GM21423 (cell line): ENCODE data around the gene SLC25A13.

Experiments used
- ATAC-seq: cut with Tn5 transposase; IDR thresholded peaks from one replicate; pipeline ENCODE4 v1.9.1; 2021; ENCODE audit warnings: mild to moderate bottlenecking, moderate library complexity; ENCODE audit not compliant: unreplicated experiment

The SLC25A13 gene

DNA sequence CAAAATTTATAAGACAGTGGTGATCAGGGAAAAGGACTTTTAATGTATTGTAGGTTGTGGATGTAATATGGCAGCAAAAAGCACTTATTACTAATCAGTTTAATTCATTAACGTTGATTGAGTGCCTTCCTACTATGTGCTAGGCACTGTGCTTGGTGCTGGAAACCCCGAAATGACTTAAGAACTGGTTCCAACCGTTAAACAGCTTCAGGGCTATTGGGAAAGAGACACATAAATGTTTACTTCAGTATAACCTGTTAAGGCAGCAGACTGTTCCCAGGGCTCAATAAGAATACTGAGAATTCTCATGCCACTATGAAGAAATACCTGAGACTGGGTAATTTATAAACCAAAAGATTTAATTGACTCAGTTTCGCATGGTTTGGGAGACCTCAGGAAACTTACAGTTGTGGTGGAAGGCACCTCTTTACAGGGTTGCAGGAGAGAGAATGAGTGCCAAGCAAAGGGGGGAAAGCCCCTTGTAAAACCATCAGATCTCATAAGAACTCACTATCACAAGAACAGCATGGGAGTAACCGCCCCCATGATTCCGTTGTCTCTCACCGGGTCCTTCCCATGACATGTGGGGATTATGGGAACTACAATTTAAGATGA, 1.1 kb upstream of the SLC25A13 start:
- no peak for ATAC-seq

DNA sequence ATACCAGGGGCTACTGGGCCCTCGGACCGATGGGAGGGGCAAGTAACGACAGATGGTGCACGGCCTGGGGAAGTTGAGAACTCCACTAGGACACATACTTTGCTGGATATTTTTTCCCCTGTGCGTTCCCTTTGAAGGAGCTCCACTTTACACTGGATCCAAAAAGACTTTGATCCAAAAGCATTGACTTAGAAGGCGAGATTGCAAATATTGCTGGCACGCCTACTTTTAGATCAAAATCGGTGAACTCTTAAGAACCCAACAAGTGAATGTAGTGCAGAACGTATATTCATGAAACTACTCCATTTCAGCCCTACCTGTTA, 436 bp upstream of the SLC25A13 start:
- no peak for ATAC-seq

DNA sequence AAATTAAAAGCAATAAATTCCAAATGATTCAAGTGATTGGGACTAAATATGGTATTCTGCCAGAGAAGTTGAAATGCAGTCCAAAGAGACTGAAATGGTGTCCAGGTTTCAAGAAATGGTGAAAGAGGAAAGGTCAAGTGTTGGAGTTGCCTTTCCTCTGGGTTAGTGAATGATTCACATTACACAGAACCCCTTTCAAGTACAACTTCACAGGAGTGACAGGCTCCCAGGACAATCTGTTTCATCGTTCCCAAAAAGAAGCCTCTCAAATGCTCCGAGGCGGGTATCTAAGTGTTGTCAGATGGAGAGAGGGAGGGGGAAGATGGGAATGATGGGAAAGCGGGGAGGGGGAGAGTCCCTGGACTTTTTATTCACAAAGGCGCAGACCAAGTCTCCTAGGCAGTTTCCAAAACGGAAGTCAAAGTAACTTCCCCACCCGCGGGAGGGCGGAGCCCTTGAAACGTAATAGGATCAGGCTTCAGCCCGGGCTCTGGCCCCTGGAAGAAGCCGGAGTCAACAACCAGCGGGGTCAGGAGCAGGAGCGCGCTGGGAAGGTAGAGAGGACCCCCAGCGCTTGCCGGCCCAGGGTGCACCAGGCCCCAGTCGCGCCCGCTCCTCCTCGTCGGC, 754 bp downstream of the SLC25A13 start:
- peak; percentile 43 for ATAC-seq

DNA sequence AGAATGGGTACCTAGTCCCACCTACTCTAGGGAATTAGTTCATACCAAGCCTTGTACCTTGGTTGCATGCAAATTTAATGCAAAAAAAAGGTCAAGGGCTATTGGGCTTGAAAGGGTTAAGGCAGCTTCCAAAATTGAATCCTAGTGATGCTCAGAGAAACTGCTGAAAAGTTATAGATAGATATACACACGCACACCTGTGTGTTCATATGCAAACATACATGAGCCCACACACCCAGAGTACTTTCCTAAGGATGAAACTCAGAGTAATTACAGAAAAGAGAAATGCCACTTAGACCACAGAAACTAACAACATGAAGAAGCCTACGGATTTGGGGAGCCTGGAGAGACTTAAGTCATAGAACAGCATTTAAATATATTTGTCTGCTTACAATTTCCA, 1.5 kb downstream of the SLC25A13 start:
- peak; percentile 35 for ATAC-seq

DNA sequence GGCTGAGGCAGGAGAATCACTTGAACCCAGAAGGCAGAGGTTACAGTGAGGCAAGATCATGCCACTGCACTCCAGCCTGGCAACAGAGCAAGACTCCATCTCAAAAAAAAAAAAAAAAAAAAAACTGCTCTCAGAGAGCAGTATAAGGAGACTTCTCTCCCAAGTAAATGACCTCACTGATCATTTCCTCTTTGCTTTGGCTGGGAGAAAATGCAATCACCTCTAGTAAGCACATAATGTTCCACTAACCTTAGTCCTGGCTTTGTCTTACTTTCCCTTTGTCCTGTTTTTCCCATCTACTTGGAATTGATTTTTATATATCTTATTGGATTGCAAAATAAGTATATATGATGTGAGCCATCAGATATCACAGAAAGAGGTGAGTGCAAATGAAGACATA, 2.5 kb downstream of the SLC25A13 start:
- no peak for ATAC-seq

DNA sequence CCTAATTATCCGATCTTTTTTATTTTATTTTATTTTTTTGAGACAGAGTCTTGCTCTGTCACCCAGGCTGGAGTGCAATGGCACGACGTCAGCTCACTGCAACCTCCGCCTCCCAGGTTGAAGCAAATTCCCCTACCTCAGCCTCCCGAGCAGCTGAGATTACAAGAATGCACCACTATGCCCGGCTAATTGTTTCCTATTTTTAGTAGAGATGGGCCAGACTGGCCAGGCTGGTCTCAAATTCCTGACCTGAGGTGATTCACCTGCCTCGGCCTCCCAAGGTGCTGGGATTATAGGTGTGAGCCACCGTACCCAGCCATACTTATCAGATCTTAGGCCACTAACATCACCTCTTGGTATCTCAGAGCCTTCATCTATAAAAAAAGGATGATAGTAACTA, 4.9 kb downstream of the SLC25A13 start:
- ATAC-seq, result no peak

DNA sequence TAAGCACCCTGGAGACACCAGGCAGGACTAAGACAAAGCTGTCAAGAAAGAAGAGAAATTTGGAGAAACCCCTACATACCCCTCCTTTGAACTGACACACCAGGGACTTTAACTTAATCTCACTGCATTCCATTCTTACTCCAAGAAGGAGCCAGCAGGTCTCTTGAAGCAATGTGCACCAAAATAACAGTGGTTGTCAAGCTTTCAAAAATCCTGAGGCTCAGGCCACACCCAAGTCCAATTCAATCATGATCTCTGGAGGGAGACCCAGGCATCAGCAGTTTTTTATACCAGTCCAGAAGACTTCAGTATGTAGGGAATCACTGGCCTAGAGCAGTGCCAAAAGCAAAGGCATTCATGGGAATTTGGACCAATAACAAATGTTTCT, 6.8 kb downstream of the SLC25A13 start:
- ATAC-seq, result no peak

DNA sequence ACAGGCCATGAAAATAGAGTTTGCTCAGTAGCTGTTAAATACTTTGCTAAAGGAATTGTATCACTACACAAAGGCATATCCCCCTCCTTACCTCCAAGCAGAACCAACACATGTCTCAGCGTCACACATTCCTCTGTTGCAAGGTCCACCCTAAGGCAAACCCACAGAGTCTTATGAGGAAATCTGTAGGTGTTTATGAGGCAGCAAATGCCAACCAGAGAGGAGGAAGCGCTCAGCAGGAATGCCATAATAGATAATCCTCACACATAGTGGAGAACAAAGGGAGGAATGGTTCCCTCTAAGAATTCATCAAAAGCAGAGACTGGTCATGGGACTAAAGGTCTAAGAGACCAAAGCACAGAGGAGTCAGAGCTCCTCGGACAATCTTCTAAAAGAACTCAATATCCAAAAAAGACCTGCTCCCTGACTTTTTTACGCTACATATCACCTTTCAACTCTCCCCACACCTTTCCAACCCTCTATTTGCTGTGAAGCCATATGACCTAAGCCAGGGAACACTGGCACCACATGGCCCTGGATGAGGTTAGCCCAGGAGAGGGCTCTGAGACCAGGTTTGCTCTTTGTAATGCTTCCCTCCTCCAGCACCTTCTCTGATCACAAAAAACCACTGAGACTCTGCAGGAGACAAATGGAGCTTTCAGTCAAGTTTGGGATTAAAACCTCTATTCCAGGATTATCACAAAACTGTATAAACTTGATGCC, 7.3 kb downstream of the SLC25A13 start:
- ATAC-seq, result no peak

DNA sequence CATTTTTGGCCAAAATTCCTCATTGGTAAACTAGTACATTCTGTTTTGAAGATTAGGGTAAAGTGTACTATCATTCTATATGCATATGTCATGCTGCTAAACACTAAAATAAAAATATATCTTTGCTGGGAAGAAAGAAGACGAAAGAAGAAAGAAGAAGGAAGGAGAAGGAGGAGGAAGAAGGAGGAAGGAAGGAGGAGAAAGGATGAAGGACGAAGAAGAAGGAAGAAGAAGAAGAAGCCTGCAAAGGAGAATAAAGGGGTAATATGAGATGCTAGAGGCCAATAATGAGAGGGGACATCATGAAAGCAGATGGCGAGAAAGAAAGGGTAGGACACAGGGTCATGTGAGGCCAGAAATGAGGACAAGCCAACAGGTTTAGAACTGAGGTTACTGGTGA, 8.0 kb downstream of the SLC25A13 start:
- no peak for ATAC-seq

DNA sequence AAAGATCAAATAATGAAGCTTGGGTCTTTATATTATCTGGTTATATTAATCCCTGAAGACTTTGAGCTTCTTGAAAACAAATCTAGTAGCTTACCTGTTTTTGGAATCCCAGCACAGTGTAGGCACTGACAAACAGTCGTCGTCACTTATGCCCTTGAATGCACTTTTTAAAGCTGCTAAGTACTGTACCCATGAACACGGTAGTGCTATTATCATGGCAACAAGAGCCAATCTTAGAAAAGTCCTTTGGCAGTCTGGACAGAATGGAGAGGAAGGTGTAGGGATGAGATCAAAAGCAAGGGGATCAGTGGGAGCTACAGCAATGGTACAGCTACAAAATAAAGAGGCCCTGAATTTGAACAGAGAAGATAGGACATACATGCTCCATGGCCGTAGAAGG, 9.4 kb downstream of the SLC25A13 start:
- no peak for ATAC-seq

DNA sequence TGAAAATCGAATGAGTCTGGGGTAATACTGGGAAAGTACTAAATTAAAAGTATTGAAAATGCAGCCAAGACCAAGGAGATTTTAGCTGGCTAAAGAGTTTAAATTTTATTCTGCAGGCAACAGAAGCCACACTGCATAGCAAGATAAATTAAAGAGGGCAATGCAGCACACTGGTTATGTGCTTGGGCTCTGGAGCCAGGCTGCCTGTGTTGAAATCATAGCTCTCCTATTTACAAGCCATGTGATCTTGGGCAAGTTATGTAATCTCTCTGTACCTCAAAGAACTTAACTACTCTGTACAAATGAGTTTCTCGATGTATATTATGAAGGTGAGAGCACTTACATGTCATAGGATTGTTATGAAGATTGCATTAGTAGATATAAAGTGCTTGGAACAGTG, 9.9 kb downstream of the SLC25A13 start:
- no peak for ATAC-seq

DNA sequence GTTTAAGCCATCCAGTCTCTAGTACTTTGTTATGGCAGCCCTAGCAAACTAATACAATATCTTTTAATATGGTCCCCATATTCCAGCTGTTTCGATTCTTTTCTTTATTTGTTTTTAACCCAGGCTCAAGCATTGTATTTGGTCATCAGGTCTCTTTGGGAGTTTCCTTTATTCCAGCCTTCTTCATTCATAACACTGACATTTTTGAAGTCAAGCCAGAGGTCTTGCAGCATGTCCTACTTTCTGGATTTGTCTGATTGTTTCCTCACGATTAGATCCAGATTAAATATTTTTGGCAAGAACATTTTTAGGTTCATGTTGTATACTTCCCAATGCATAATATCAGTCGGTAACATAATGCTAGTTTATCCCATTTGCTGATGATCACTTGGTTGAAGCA, 11.8 kb downstream of the SLC25A13 start:
- no peak for ATAC-seq

DNA sequence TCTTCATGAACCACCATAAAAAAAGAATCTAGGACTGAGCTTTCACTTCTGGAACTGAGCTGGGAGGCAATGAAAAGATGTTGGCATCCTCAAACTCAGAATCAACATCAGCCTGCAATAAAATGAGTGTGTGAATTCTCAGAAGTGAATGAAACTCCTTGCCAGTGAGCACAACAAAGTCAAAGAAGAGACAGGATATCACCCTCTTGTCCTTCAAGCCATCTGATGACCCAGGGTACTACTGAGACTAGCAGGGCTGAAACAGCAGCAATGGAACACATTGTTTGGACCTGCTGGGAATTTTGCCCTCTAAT, 13.0 kb downstream of the SLC25A13 start:
- ATAC-seq, result no peak

DNA sequence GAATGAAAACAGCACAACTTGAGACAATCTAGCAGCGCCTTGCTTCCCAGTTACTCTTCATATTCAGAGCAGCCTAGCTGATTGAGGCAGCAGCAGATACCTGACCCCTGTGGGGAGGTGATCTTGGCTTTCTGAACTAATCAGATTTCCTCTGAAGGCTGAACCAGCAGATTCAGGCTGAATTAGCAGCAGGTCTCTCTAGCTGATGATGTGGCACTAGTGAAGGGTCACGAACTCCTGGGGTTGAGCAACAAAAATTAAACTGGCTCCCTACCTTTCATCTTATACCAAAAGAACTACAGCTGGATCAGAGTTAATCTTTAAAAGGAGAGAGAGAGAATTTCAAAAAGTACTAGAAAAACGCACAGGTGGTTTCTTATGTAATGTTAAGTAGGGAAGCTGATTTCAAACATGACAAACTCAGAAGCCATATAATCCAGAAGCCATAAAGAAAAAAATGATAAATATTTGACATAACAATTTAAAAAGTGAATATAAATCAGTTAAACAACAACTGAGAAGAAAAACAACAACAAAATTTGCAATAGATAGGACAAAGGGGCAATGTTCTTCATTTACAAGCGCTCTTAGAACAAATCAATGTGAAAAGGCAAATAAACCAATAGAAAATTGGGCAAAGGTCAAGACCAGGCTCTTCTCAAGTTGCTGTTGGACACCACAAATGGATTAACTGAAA, 13.5 kb downstream of the SLC25A13 start:
- ATAC-seq, result no peak

DNA sequence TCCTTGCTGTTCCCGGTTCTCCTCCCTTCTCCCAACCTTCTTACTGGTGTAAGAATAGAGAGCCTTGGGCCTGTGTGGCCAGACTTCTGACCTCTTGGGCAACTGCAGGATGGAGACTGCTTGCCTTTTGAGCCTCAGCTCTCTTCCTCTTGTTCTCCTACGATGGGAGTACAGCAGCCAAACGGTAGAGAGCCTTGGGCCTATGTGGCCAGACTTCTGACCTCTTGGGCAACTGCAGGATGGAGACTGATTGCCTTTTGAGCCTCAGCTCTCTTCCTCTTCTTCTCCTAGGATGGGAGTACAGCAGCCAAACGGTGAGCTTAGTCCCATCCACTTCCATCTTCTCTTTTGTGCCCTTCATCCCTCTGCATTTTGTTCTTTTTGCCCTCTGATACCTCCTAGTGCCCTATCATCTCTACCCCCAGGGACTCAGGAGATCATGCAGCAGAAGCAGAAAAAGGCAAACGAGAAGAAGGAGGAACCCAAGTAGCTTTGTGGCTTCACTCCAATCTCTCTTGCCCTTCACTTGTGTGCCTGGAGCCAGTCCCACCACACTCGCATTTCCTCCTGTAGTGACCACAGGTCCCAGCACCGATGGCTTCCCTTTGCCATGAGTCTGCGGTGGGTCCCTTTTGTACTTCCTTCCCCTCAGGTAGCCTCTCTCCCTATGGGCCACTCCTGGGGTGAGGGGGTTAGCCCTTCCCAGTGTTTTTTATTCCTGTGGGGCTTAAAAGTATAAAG, 15.3 kb downstream of the SLC25A13 start:
- peak; percentile 46 for ATAC-seq

DNA sequence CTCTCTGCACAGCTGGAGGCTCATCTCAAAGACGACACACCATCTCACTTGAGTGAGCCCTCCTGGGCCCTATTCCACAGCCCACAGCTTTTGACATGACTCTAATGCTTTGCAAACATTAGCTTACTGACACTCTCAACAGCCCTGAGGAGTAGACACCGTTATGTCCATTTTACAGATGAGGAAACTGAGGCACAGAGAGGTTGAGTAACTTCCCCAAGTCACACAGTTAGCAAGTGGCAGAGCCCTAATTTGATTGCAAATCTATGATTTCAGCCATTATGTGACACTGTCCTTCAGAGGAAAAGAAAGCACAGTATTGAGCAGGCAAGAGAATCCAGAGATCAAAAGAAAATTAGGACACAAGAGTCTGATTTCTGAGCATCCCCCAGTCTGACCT, 16.0 kb downstream of the SLC25A13 start:
- no peak for ATAC-seq

DNA sequence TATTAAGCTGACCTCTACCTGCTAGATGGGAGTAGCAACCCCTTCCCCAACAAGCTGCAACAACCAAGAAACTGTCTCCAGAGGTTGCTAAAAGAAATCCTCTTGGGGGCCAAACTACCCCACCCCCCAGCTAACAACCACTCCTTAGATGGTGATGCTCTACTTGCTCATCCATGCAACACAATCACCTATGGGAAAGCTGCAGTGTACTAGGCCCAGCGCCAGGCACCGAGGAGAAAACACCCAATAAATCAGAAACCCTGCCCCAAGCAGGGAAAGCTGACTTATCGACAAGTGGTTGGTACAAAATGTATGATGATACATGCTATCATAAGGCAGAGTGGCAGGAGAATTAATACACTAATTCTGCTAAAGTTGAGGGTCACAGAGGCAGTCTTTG, 17.3 kb downstream of the SLC25A13 start:
- ATAC-seq, result no peak

DNA sequence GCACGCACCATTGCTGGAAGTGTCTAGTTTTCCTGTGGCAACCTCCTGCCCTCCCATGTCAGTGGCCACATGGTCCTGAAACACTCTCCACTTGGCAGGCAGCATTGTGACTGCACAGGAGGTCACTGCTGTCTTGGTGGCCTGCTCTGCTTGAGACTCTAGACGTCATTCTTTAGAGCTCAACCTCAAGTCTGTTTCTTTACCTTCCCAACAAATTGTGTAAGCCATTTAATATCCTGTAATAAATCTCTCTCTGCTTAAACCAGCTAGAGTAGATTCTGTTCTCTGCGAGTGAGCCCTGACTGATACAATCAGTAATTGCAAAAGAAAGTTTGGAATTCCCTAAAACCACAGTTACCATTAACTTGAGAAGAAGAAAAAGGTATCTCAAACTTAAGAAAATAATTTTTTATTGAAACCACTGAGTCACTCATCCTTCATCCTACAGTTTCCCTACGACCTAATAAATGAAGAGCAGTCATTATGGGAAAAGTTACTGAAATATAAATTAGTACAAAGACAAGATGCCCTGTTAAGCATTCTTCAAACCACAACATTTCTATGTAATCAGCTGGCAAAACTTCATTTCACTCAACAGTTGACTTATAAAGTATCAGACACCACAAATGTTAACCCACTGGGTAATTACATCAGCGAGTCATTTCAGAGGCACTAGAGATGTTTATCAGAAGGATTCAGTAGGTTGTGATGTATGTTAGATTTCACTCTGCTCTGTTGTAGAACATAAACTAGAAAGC, 18.0 kb downstream of the SLC25A13 start:
- ATAC-seq, result peak; percentile 37

DNA sequence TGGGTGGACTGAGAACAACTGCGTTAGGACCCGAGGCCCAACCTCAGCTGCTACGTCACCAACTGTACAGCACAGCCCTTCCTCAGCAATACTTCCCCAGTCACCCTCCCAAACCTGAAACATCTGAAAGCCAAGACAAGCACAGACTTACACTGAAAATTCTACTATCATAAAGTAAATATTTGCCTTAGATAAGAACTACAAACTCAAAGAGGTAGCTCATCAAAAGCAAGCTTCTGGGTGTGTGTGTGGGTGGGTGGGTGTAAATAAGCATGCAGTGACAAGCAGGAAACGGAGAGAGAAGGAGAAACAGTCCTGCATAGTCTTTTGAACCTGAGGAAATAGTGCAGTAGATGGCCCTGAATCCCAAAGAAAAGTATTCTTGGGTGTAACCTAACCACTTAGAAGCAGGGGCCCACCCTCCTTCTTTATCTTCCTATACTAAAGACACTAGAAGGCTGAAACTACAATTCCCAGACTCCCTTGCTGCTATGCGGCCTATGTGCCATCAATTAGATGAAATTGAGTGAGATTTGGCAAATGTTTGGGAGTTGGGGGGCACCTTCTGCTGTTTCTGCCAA, 18.7 kb downstream of the SLC25A13 start:
- no peak for ATAC-seq

DNA sequence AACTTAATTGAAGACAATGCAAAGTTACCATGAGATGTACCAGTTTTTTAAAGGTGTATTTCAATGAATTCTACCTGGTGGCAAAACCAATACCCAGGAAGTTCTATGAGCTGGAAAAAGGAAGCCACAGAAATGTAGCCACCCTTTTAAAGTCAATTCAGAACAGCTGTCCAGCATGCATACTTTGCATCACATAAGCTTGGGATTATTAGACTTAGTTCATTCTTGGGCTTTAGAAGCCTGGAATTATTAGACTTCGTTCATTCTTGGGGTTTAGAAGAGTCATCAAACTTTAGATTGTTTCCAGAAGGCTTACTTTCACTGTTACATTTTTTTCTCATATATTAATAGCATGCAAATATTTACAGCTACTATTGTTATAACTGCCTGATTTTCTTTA, 20.9 kb downstream of the SLC25A13 start:
- no peak for ATAC-seq
